Retinal pigment epithelial cell (primary cell): ENCODE results near the gene SUGT1.
A peak's percentile ranks its signal among the peaks of the same experiment; 100 is the strongest.

Experiments
- DNase-seq: peaks from one replicate; pipeline ENCODE4 v3.0.0-alpha.2; 2010; ENCODE audit warnings: low read depth
- H3K4me3 ChIP-seq: 2 replicates; pipeline ENCODE4 v1.5.1; 2011; ENCODE audit warnings: mild to moderate bottlenecking, low read length, control low read depth, moderate library complexity
- CTCF ChIP-seq: conservative IDR thresholded peaks from 2 replicates; pipeline ENCODE4 v1.5.1; 2011; ENCODE audit warnings: low read depth, low read length, control low read depth, inconsistent platforms

The SUGT1 gene

GRCh38 chr13:52739468-52740071 lies 86.9 kb downstream of the SUGT1 start, which contains the start of gene CNMD:
Gene CNMD (minus strand): TSS chr13:52739820. CDS start chr13:52739701, 119 bp downstream.
- peak within 1 kb of the TSS; percentile 45 for H3K4me3 ChIP-seq
- no peak for TF ChIP-seq CTCF
- no peak for DNase-seq

GRCh38 chr13:52743569-52743968 lies 90.9 kb downstream of the SUGT1 start:
- H3K4me3 ChIP-seq: no peak overlapping the region
- no peak for TF ChIP-seq CTCF
- DNase-seq: no peak

- TF ChIP-seq CTCF: peak; percentile 23
- no peak for DNase-seq
- no peak overlapping the region for H3K4me3 ChIP-seq
These were observed 91.4 kb downstream of the SUGT1 start for GRCh38 chr13:52743988-52744387.

GRCh38 chr13:52744842-52745375 lies 92.3 kb downstream of the SUGT1 start:
- no peak for DNase-seq
- TF ChIP-seq CTCF: no peak
- H3K4me3 ChIP-seq: no peak overlapping the region

- H3K4me3 ChIP-seq: no peak overlapping the region
- no peak for DNase-seq
- no peak for TF ChIP-seq CTCF
These were observed 93.5 kb downstream of the SUGT1 start for GRCh38 chr13:52746141-52746540.

- TF ChIP-seq CTCF: no peak
- no peak overlapping the region for H3K4me3 ChIP-seq
- no peak for DNase-seq
These were observed 96.8 kb downstream of the SUGT1 start for GRCh38 chr13:52749419-52749818.
